SW 1271 (cell line): ENCODE measurements around the gene RALB.

Source experiments
- DNase-seq, 2 experiments: peaks; one replicate each; lab custom pipeline; 2025; lab: John Stamatoyannopoulos, UW

RALB gene

DNA sequence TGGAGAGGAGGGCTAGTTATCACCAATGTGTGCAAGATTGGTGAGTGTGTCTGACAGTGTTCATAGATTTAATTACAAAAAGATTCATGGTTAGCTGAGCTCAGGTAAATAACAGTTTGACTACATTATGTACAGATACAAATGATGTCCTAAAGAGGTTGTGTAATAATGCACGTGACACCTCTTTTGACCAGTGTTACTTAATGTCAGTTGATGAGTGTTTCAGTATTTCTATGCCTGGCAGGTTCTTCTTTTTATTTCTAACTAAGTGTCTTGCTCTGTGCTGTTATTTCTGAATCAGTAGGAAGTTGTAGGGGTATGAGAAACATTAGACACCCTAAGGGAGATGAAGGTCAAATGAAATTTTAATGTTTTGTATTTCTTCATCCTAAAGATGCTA lies 85.4 kb downstream of the RALB start:
- no peak for DNase-seq

DNA sequence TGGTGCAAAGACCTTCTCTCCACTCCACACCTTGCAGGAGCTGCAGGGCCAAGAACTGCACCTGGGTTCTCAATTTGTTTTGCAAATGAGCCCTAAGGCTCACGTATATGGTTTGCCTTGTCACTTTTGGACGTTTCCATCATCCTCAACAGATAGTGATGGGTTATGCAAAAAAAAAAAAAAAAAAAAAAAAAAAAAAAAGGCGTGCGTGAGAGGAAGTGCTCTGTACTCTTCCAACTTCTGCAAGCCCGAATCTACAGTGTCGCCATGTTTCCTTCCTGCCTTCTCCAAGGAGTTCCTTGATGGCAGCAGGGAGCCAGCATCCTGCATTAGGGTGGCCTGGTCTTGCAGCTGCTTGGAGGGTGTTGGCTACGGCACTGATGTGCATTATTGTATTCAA lies 89.3 kb downstream of the RALB start:
- no peak for DNase-seq

DNA sequence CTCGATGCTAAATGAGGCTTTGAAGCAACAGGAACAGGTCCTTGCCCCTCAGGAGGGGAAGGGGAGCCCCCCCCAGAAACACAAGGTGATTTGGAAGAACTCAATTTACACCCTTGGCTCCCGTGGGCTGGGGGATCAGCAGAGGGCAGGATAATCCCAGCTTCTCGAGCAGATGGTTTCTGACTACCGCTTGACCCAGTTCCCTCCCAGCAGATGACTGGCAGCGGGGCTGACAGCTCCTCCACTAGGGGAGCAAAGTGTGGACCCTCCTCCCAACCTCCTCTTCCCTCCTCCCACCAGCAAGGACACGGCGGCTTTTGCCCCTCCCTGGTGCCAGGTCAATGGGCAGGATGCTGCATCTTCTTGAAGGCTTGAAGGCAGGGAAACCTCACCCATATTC lies 89.8 kb downstream of the RALB start:
- DNase-seq, result no peak

DNA sequence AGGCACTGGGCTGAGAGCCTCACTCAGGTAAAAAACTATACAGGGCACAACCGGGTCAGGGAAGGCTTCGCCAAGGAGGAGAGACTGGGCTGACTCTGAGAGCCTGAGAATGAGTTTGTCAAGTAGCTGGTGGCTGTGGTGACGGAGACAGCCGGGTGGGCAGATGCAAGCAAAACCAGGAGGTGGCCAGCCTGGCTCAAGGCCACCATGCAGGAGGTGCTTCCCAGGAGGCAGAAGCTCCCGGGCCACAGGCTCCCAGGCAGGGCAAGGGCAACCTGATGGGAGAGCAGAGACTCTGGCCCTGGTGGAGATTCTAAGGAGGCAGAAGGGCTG lies 90.4 kb downstream of the RALB start:
- DNase-seq, result no peak

DNA sequence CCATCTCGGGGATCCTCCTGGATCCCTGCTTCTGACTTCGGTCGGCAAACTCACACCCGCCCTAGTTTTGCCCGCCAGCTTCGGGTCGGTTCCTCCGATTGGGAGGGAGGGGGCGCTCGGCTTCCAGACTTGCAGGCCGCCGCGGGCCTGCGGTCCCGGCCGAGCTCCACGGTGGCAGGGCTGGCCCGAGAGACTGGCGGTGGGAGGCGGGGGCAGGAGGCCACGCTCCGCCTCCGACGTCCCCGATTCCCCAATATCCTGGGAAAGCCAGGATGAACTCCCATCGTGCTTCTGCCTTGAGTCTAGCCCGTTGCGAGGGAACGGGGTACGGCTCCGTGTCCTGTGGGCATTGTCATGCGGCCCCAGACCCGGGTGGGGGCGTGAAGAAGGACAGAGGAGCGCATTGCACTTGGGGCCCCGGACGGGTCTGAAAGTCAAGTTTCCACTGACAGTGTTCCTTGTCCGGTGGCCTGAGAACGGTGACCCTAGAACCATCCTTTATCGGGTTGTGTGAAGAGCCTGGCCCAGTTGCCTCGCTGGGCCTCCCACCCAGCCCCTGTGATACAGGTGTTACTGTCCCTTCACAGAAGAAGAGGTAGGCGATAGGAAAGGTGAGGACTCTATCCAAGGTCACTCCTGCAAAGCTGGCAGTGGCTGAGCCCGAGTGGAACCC lies 90.9 kb downstream of the RALB start:
- no peak for DNase-seq
